ENCODE data around the gene PODN.

The PODN gene

GRCh38 chr1:53061859-53062707 lies at the start of gene PODN:
PODN (plus strand) TSS chr1:53062213; CDS start chr1:53069856, 7,643 bp downstream.
- peak in 2 of 56 donors; percentile 25 to 46 for DNase-seq

GRCh38 chr1:53014791-53015507 lies 47.1 kb upstream of the PODN start:
- peak in 53 of 56 donors; percentile 2 to 78 (median 43) for DNase-seq

- DNase-seq = no peak
Observed at GRCh38 chr1:53015508-53015860, 46.5 kb upstream of the PODN start.

GRCh38 chr1:53016705-53017104 lies 45.3 kb upstream of the PODN start:
- no peak for DNase-seq

GRCh38 chr1:53020588-53020987 lies 41.4 kb upstream of the PODN start:
- DNase-seq = no peak

- DNase-seq = no peak
Observed at GRCh38 chr1:53022179-53022578, 39.8 kb upstream of the PODN start.

GRCh38 chr1:53023546-53023945 lies 38.5 kb upstream of the PODN start:
- no peak for DNase-seq

GRCh38 chr1:53024117-53024516 lies 37.9 kb upstream of the PODN start:
- no peak for DNase-seq

GRCh38 chr1:53025034-53025768 lies 36.8 kb upstream of the PODN start:
- no peak for DNase-seq

GRCh38 chr1:53025769-53026112 lies 36.3 kb upstream of the PODN start:
- no peak for DNase-seq

GRCh38 chr1:53026254-53026653 lies 35.8 kb upstream of the PODN start:
- no peak for DNase-seq

GRCh38 chr1:53031732-53032131 lies 30.3 kb upstream of the PODN start:
- no peak for DNase-seq

GRCh38 chr1:53037159-53037558 lies 24.9 kb upstream of the PODN start:
- DNase-seq = no peak

GRCh38 chr1:53038566-53038965 lies 23.4 kb upstream of the PODN start:
- DNase-seq = no peak

- DNase-seq = no peak
Observed at GRCh38 chr1:53043271-53043670, 18.7 kb upstream of the PODN start.

GRCh38 chr1:53044926-53045325 lies 17.1 kb upstream of the PODN start:
- DNase-seq = no peak

- no peak for DNase-seq
Observed at GRCh38 chr1:53046930-53047329, 15.1 kb upstream of the PODN start.

GRCh38 chr1:53047737-53048736 lies 14.0 kb upstream of the PODN start:
- DNase-seq = no peak

- DNase-seq = peak in 20 of 56 donors; percentile 8 to 43 (median 22)
Observed at GRCh38 chr1:53048960-53049573, 12.9 kb upstream of the PODN start.

GRCh38 chr1:53049574-53049967 lies 12.4 kb upstream of the PODN start:
- no peak for DNase-seq
